ENCODE measurements around the gene POU4F1.

Gene POU4F1

GRCh38 chr13:78593652-78594455, 9.5 kb downstream of the POU4F1 start:
- DNase-seq (ENCODE audit: low read depth in 2 of 2), result no peak

GRCh38 chr13:78593129-78593528, 10.2 kb downstream of the POU4F1 start:
- no peak for DNase-seq (ENCODE audit: low read depth in 2 of 2)

GRCh38 chr13:78592584-78592983, 10.8 kb downstream of the POU4F1 start:
- no peak for DNase-seq (ENCODE audit: low read depth in 2 of 2)

GRCh38 chr13:78589206-78589605, 14.1 kb downstream of the POU4F1 start:
- DNase-seq (ENCODE audit: low read depth in 2 of 2), result no peak

GRCh38 chr13:78587395-78587794, 16.0 kb downstream of the POU4F1 start:
- DNase-seq (ENCODE audit: low read depth in 2 of 2), result no peak

- DNase-seq (ENCODE audit: low read depth in 2 of 2), result no peak
Observed at GRCh38 chr13:78586706-78587105, 16.6 kb downstream of the POU4F1 start.

GRCh38 chr13:78576261-78576660, 27.1 kb downstream of the POU4F1 start:
- DNase-seq (ENCODE audit: low read depth in 2 of 2), result no peak

- DNase-seq (ENCODE audit: low read depth in 2 of 2), result no peak
Observed at GRCh38 chr13:78572459-78572858, 30.9 kb downstream of the POU4F1 start.

GRCh38 chr13:78569029-78569428, 34.3 kb downstream of the POU4F1 start:
- DNase-seq (ENCODE audit: low read depth in 2 of 2), result no peak

GRCh38 chr13:78566631-78567030, 36.7 kb downstream of the POU4F1 start:
- no peak for DNase-seq (ENCODE audit: low read depth in 2 of 2)

GRCh38 chr13:78562237-78562889, 41.0 kb downstream of the POU4F1 start:
- no peak for DNase-seq (ENCODE audit: low read depth in 2 of 2)

Measured in fibroblast of skin of left quadriceps (primary cell).